ENCODE data around the gene TIMM17A.
"Not testable (repeated sequence)": the region's sequence is repeated elsewhere in the genome, so short reads cannot be mapped to it uniquely, and the experiment has no call there.

TIMM17A gene

DNA sequence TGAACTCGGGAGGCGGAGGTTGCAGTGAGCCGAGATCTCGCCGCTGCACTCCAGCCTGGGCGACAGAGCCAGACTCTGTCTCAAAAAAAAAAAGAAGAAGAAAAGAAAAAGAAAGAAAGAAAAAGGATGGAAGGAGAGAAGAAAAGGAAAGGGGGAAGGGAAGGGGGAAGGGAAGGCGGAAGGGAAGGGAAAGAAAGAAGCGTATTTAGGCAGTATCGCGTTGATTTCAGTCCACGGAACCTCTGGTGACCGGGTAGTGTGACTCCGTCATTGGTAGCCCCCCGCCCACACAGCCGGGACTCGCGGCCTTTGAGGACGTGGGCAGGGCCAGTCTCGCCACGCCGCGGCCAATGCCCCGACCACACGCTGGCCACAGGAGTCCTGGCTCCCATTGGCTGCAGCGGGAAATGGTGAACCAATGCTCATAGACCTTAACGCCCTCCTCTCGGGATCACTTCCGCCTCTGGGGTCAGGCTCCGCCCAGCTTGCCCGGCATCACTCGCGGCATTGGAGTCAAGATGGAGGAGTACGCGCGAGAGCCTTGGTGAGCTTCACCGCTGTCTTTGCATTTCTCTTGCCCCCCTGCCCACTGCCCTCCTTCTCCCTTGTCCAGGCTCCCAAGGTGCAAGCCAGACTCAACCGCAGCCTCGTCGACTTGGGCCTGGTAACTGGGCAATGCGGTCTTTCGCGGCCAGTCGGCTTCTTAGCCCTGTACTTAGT lies at the start of gene TIMM17A:
Gene TIMM17A (plus strand): TSS at position 495 of the 720 bp plus-strand sequence. CDS start 24 bp downstream, at position 519.
- DNase-seq = peak; percentile 96

DNA sequence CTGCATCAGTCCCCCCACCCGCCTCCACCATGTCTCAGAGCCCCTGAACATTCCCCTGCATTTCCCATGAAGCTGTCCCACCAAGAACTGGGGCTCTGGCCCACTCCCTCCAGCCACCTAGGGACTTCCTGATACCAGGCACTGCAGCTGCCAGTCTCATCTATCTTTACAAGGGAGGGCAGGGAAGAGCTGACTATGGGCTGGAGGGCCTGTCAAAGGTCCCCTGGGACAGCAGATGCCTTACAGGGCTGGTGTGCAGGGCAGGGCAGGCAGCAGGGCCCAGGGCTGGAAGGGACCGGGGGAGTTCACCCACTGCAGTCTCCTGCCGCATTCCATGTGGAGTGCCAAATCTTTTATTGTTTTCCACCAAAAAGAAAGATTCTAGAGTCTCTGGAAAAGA lies 49.0 kb upstream of the TIMM17A start:
- no peak for DNase-seq

DNA sequence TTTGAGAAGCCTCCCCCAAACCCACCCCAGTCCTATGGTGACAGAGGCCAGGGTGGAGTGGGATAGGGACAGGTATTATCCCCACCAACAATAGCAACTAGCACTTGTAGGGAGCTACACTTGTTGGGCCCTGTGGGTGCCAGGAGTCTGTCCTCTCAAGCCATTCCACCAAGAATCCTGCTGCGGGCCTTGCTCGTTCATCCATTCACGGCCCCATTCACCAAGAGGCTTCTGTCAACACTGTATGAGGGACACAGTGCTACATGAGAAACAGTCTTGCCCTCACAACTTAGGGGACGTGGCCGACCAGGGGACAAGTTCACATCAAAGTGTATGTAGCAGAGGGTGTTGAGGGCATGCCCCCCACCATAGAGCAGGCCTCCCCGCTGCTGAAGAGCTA lies 47.7 kb upstream of the TIMM17A start:
- no peak for DNase-seq

DNA sequence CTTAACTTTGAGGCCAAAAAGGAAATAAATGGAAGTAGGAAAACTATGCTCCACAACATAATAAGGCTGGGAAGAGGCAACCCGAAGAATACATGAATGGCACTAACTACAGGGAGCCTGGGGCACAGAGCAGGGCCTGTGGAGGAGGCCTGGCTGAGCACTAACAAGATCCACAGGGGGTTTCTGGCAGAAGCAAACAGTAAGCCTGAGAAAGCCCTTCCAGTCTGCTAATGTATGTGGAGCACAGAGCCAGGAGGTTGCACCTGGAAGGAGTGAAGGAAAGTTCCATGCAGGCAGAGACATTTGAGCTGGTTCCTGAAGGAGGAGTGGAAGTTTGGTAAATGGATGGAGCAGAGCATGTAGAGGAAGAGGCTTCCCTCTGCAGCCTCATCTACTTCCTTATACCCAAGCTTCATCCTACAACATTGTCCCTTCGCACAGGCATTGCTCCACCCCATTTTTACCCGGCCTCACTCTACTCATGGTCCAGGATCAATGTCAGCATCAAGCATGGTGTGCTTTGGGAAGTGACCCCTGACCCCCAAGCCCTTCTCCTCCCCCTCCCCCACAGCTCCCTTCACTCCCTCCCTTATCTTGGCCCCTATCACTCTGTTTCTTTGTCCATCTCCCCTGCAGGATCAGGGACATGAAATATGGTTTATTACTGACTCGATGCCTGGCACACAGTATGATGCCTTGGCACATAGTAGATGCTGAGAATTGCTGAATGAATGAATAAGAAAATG lies 43.3 kb upstream of the TIMM17A start:
- DNase-seq = no peak

DNA sequence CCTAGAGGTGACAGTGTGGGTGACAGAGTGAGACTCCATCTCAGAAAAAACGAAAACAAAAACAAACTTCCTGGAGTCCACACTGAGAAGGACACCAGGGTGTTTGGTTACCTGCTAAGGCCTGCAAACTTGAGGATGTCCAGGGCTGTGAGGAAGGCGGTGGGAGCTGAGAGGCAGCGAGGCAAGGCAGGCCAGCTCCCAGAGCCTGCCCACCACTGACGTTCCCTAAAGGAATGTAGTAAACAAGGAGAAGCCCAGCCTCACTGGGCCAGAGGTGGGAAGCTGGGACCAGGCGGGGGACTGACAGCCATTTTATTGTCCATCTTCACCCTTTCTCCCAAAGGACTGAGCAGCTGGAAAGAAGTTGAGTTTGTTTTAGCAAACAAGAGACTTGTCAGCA lies 42.5 kb upstream of the TIMM17A start:
- no peak for DNase-seq

DNA sequence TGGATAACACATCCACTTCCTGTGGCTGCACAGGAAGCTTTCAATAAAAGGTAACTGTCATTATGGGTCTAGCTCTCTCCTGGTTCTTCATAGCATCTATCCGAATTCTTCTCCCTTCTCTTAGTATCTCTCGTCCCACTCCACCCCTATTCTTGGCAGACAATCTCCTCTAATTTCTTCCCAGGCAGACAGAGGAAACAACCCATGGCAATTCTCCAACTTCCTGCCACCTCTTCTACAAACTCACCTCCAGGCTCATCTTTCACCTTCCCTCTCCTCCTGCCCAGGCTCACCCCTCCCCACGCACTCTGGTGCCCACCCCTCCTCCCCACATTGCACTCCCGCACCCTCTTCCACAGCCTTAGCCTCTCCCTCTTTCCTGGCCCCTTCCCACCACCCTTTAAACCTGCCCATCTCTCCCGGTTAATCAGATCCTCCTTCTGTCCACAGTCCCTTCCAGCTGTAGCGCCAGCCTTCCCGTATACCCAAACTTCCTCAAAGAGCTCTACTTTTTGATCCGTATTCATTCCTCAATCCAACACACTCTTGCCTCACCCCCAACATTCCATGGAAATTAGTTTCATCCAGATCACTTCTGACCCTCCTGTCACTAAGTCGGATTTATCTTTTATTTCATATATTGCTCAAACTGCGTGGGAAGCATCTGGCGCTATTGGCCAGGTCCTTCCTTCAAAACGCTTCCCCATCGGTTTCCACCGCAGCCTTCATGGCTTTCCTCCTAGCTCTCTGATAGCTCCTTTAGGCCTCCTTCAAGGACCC lies 40.7 kb upstream of the TIMM17A start:
- DNase-seq = no peak

DNA sequence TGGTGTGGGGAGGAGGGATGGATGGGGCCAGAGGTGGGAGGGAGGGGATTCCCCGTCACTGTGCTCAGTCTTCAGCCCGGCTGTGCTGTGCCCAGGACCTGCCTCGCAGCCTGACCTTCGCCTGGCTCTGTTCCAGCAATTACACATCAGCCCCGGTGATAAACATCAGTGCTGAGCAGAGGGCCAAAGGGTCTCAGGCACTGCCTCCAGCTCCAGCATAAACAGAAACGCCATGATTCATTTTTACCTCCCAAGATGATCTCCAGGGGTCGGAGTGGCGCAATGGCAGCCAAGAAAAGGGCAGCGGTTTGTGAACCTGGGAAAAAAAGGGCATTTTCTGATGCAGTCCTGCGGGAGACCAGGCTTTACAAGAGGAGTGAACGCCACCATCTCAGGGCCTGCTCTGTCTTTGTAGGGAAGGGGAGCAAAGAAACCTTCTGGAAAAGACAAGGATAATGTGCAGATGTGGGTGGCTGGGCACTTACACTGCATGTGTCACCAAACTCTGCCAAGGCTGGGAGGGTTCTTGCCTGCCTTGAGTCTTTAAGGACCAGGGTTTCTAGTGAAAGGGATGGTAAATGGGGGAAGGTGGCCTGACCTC lies 38.6 kb upstream of the TIMM17A start:
- no peak for DNase-seq

DNA sequence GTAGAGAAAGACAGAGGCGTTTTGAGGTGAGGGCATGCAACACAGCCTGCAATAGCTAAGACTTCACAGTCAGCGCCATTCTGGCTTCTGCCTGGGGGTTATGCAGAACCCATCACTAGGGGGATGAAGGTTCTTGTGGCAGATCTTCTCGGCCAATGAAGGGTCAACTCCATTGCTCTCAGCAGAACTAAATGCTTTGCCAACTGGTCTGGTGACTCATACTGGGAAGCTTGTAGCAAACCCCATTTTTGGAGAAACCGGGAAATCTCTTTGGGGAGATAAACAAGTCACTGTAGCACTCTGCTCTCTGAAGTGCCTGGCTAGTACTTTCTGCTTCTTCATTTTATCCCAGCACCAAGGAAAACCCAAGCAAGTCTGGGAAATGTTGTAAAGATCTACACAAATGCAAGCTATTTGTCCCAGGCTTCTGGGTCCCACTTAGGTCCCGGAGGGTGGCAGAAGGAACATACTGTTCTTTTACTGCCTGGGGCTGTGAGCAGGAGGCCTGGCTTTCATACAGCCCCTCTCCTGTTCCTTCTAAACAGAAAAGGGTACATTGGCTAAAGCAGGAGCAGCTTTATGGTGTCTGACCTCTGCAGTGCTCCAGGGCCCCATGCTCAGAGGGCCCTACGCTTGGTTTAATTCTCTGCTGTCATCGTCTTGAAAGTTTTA lies 37.8 kb upstream of the TIMM17A start:
- DNase-seq = no peak

DNA sequence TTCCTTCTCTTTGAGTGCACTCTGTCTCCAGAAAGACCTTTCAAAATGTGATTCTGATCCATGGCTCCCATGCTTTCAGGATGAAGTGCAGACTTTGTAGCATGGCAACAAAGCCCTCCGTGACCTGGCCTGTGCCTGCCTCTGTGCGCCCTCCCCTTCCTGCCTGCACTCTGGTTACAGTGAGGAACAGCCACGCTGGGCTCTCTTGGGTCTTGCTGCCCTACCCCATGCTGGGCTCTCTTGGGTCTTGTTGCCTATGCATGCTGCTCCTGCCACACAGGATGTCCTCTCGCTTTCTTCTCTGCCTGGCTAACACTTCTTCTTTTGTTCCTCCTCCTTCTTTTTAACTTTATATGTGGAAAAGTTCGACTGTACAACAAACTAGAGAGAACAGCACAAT lies 37.0 kb upstream of the TIMM17A start:
- DNase-seq = no peak

DNA sequence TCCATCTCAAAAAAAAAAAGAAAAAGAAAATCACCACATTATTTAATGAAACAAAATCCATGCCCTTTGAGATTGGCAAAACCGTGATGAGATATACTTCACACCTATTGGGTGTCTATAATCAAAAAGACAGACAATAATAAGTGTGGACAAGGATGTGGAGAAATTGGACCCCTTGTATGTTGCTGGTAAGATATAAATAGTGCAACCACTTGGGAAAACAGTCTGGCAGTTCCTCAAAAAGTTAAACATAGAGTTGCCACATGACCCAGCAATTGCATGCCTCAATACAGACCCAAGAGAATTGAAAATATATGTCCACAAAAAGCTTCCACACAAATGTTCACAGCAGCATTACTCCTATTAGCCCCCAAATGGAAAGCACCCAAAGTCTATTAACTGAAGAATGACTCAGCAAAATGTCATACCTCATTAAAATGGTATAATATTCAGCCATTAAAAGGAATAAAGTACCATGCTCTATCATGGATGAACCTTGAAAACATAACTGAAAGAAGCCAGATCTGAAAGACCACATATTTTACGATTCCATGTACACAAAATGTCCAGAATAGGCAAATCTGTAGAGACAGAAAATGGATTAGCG lies 33.2 kb upstream of the TIMM17A start:
- no peak for DNase-seq

DNA sequence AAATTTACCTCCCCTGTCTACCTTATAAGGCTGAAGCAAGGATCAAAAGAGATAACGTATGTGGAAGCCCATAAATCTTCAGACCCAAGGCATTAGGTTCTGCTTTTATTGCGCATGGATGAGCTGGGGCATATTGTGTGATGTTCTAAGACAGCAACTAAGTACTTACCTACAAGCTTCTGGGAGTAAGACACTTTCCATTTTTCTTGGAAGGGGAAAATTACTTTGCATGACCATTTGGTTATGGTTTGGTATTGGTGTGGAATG lies 30.1 kb upstream of the TIMM17A start:
- no peak for DNase-seq

DNA sequence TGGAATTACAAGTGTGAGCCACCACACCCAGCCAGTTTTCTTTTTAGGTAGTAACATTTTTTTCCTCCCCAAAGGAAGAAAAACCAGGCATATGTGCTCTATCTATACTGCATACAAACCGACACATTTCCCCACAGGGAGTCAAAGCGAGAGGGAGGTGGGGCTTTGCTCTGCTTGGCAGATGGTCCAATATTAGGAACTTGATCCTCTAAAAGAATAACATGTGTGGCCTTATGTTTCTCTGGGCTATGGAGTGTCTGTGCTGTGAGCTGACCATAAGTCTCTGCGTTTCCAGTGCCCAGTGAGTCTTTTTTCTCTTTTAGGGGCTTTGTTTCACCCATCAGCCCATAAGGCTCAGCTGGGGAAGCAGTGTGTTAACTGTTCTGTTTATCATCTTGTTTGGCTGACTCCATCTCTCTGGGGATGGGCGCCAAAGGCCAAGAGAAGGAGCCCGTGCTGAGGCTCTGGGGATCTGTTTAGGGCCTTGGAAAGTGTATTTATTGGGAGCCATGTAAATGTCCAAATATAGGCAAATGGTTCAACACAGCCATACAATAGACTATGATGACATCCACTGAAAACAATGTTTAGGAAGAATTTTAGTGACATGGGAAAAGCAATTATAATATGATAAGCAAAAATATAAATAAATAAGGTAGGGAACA lies 29.2 kb upstream of the TIMM17A start:
- no peak for DNase-seq

DNA sequence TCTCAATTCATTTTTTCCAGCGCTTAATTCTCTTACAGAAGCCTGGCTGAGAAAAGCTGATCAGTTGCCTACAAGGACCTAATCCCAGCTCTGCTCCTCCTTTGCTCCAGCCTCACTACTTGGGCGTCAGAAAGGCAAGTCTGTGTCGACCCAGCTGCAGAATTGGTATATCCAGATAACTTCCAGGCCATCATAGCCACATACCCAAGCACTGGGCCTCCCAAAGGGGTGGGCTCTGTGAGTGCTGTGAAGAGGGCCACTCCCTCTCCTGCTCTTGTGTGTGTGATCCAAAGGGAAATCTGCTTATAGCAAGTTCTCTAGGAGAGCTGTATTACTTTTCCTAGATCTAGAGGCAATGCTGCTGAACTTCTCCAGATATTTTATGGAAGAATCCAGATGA lies 27.0 kb upstream of the TIMM17A start:
- no peak for DNase-seq

DNA sequence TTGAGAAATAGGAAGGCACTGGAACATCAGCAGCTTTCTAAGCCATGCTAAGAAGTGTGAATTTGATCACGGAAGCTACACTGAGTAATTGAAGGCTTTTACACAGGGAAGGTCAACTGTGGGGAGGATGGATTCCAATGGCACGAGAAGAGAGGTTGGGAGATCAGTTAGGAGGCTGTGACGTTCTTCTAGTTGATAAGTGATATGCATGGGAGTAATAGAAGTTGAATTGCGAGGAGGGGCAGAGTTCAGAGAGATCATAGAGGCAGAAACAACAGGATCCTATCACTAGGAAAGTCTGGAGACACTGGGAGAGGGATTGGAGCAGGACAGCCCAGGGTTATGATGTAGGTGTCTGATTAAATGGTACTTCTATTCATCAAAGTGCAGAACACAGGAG lies 25.2 kb upstream of the TIMM17A start:
- no peak for DNase-seq

DNA sequence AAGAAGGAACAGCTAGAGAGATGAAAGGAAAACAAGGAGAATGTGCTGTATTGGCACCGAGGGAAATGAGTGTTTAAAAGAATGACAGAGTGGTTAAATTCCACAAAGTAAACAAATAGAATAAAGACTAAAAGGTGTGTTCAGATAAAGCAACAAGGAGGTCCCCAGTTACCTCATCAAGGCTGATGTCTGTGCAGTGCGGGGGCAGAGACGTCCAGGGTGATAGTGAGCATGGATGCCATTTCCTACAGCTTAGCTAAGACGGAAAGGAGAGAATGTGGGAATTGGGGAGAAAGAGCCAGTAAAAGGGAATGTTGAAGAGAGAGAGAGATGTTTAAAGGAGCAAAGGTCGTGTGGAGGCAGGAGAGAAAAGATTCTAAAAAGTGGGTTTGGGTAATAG lies 24.5 kb upstream of the TIMM17A start:
- no peak for DNase-seq

DNA sequence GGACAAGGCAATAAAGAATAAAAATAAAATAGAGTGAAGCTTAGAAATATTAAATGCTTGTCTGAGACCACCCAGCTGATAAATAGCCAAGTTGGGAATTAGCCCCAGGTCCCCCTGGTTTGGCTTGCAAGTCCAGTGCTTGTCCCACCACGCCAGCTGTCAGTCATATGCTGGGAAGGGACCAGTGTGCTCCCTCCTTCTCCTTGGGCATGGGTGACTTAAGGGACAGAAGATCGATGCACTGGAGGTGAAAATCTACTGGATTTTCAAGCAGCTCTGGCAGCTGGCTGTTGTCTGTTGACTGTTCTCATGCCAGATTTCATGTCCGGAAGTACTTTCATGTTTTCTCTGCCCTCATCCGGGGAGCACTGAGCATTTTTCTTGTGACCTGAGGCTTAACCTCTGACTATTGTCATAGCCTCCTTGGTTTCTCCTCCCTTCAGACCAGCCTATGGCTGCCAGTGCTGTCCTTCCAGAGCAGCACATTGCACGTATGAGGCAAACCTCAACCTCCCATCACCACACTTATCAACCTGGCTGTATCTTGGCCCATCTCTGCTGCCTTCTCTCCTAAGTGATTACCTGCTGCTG lies 21.4 kb upstream of the TIMM17A start:
- DNase-seq = no peak

DNA sequence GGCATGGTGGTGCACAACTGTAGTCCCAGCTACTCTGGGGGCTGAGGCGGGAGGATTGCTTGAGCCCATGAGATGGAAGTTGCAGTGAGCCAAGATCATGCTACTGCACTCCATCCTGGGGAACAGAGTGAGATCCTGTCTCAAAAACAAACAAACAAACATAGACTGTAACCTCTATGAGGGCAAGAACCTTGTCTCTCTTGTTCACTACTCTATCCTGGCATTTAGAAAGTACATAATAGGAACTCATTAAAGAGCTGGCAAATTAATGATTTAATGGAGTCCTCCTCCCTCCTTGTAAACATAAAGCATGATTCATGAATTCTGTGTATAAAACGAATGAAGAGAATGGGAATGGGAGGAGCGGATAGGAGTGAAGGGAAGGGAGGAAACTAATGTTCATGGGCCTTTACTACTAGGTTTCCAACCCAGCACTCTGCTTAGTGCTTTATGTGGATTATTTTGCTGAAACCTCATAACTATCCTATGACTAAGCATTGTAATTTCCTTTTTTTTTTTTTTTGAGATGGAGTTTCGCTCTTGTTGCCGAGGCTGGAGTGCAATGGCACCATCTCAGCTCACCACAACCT lies 17.6 kb upstream of the TIMM17A start:
- no peak for DNase-seq

DNA sequence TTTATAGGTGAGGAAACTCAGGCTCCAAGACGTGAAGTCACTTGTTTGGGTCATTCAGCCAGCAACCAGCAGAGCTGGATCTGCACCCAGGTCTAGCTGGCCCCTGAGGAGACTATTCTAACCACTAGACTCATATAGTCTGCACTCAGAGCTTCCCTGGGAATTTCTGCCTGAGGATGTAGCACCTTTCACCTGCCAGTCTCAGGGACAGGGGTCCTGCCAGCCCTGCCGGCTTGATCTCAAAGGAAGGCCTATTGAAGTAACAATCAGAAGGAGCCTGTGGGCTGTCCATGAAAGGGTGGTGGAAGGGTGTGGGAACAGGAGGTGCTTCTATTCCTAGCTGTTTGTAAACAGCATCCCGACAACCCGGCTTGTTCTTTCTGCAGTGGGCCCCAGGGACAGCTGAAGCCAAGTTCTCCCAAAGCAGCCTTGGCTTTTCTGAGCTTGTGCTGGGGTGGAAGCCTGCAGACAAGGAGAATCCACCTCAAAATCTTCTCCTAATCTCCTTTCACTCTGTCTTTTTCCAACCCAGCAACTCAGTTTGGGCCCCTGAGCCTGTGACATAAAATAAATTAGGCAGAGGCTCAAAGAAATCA lies 16.8 kb upstream of the TIMM17A start:
- DNase-seq = no peak

DNA sequence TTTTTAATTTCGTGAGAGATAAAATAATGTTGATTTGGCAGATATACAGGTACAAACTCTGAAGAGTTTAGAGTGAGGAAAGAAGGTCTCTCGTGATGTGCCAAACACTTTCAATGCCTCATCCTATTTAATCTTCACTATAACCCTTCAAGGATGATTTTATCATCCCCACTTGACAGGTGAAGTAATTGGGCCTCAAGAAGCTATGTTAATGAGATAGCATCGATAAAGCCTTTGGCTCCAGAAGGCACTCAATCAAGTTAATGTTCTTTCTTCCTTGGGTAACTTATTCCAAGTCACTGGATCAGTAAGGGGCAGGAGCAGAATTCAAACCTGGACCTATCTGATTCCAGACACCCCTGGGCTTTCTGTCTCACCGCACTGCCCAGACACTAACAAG lies 16.2 kb upstream of the TIMM17A start:
- no peak for DNase-seq

DNA sequence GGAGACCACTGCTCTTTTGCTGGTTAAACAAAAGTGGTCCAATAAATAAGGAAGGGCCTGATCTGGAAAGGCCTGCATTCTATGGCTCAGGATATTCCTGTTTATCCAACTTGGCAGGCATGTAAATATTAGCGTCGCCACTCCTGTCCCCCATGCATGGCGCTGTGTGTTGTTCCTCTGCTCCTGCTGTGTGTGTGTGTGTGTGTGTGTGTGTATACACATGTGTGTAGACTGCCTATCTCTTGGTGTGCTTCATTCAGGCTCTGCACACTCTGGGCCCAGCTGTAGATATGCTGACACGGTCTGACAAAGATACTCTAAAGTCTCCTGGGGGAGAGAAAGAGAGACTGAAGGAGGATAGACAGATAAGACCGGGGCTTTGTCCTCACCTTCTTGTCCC lies 15.7 kb upstream of the TIMM17A start:
- no peak for DNase-seq

DNA sequence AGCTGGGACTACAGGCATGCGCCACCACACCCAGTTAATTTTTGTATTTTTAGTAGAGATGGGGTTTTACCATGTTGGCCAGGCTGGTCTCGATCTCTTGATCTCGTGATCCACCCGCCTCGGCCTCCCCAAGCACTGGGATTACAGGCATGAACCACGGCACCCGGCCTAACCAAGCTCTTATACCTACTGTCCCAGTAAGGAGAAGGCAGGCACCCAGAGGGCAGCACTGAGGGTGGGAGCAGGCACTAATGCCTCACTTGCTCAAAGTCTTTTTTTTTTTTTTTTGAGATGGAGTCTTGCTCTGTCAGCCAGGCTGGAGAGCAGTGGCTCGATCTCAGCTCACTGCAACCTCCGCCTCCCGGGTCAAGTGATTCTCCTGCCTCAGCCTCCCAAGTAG lies 15.0 kb upstream of the TIMM17A start:
- DNase-seq = not testable (repeated sequence)

Measured in activated naive CD4-positive, alpha-beta T cell treated with Interleukin-2 at 50 U/mL for 16 hours (primary cell).